Measurements from ENCODE around the gene TAMM41. TPM values are rescaled to one million over a fixed set of nuclear protein-coding genes. Genes with fewer than 3 reads are reported as not detected.
"Not testable (repeated sequence)": the region's sequence is repeated elsewhere in the genome, so short reads cannot be mapped to it uniquely, and the experiment has no call there.

TAMM41 gene
- 10 to 100 TPM; 15.5 to 15.8 TPM for total RNA-seq
- long read RNA-seq, donor 1, partial matches to known transcripts: 1 of 3 reads
- long read RNA-seq, donor 1, other reads (novel, unspliced or antisense): 1 of 3 reads
- long read RNA-seq, donor 2, transcript TAMM41-206 (8 exons, 1,213 nt): major isoform, 12 of 25 reads
- long read RNA-seq, donor 2, partial matches to known transcripts: 2 of 25 reads
- long read RNA-seq, donor 2, other reads (novel, unspliced or antisense): 10 of 25 reads

GRCh38 chr3:11846281-11847266 is at the start of gene TAMM41:
Gene TAMM41, minus strand, starts transcription at chr3:11846885. Its CDS starts 249 bp downstream, at chr3:11846636.
- peak; percentile 98 for DNase-seq (ENCODE audit: low spot score)
- intact Hi-C loops (cut with DNase I): no loop called here

- intact Hi-C loops (cut with DNase I): no loop called here
- no peak for DNase-seq (ENCODE audit: low spot score)
Measured at GRCh38 chr3:11878837-11879236, 32.2 kb upstream of the TAMM41 start.

GRCh38 chr3:11874707-11875106 is 28.0 kb upstream of the TAMM41 start:
- DNase-seq (ENCODE audit: low spot score); intact Hi-C loops (cut with DNase I): not testable (repeated sequence)

- intact Hi-C loops (cut with DNase I); DNase-seq (ENCODE audit: low spot score): not testable (repeated sequence)
Measured at GRCh38 chr3:11863739-11864138, 17.1 kb upstream of the TAMM41 start.

- DNase-seq (ENCODE audit: low spot score); intact Hi-C loops (cut with DNase I): not testable (repeated sequence)
Measured at GRCh38 chr3:11862584-11862983, 15.9 kb upstream of the TAMM41 start.

GRCh38 chr3:11862145-11862544 is 15.5 kb upstream of the TAMM41 start:
- intact Hi-C loops (cut with DNase I); DNase-seq (ENCODE audit: low spot score): not testable (repeated sequence)

- intact Hi-C loops (cut with DNase I); DNase-seq (ENCODE audit: low spot score): not testable (repeated sequence)
Measured at GRCh38 chr3:11860213-11860612, 13.5 kb upstream of the TAMM41 start.

GRCh38 chr3:11853450-11853849 is 6.8 kb upstream of the TAMM41 start:
- intact Hi-C loops (cut with DNase I): no loop called here
- DNase-seq (ENCODE audit: low spot score): no peak

GRCh38 chr3:11850003-11850402 is 3.3 kb upstream of the TAMM41 start:
- intact Hi-C loops (cut with DNase I): no loop called here
- DNase-seq (ENCODE audit: low spot score): no peak

GRCh38 chr3:11847607-11848006 is 922 bp upstream of the TAMM41 start:
- no peak for DNase-seq (ENCODE audit: low spot score)
- intact Hi-C loops (cut with DNase I): no loop called here

- intact Hi-C loops (cut with DNase I): no loop called here
Measured at GRCh38 chr3:11845651-11846050, 1.0 kb downstream of the TAMM41 start.

GRCh38 chr3:11844891-11845290 is 1.8 kb downstream of the TAMM41 start:
- no peak for DNase-seq (ENCODE audit: low spot score)
- intact Hi-C loops (cut with DNase I): no loop called here

More at GRCh38 chr3:11845651-11846050, 1.0 kb downstream of the TAMM41 start:
- no peak for DNase-seq (ENCODE audit: low spot score)

- DNase-seq (ENCODE audit: low spot score): no peak
Measured at GRCh38 chr3:11835028-11835639, 11.6 kb downstream of the TAMM41 start.

GRCh38 chr3:11832981-11833905 is 13.4 kb downstream of the TAMM41 start:
- intact Hi-C loops (cut with DNase I): no loop called here
- DNase-seq (ENCODE audit: low spot score): no peak

More at GRCh38 chr3:11835028-11835639, 11.6 kb downstream of the TAMM41 start:
- intact Hi-C loops (cut with DNase I): no loop called here

- DNase-seq (ENCODE audit: low spot score): no peak
- intact Hi-C loops (cut with DNase I): no loop called here
Measured at GRCh38 chr3:11829416-11829815, 17.3 kb downstream of the TAMM41 start.

- intact Hi-C loops (cut with DNase I): no loop called here
- no peak for DNase-seq (ENCODE audit: low spot score)
Measured at GRCh38 chr3:11826628-11827265, 19.9 kb downstream of the TAMM41 start.

GRCh38 chr3:11825301-11825700 is 21.4 kb downstream of the TAMM41 start:
- intact Hi-C loops (cut with DNase I): no loop called here
- no peak for DNase-seq (ENCODE audit: low spot score)

- intact Hi-C loops (cut with DNase I): no loop called here
- DNase-seq (ENCODE audit: low spot score): no peak
Measured at GRCh38 chr3:11820531-11821041, 26.1 kb downstream of the TAMM41 start.

All from posterior vena cava (tissue), 2 donors.